ENCODE data around the gene MYO10. TPM values are rescaled to one million over a fixed set of nuclear protein-coding genes. Genes with fewer than 3 reads are reported as not detected.
A peak's percentile ranks its signal among the peaks of the same experiment; 100 is the strongest.
"Not testable (repeated sequence)": the region's sequence is repeated elsewhere in the genome, so short reads cannot be mapped to it uniquely, and the experiment has no call there.

The MYO10 gene
- polyA plus RNA-seq, 4 donors, result 28.8 to 46.4 (median 40.1) TPM

DNA sequence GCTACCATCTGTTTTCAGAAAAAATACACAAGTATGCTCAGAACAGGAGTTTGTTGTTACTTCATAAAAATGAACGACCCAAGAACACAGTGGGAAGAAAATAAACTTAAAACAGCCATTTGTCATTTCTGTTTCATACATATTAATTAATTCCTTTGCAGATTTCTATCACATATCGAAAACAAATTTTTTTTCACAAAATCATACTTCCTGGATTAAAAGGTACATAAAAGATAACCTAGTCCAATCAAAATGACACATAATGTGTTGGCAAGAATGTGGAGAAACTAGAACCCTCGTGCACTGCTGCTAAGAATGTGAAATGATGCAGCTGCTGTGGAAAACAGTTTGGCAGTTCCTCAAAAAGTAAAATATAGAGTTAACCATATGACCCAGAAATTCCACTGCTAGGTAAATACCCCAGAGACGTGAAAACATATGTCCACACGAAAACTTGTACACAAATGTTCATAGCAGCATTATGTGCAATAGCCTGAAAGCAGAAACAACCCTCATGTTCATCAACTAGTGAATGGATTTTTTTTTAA lies 46.0 kb downstream of the MYO10 start:
- peak in 2 of 4 donors; percentile 41 to 50 for DNase-seq (ENCODE audit: low read depth in 4 of 4, low spot score in 3 of 4)

DNA sequence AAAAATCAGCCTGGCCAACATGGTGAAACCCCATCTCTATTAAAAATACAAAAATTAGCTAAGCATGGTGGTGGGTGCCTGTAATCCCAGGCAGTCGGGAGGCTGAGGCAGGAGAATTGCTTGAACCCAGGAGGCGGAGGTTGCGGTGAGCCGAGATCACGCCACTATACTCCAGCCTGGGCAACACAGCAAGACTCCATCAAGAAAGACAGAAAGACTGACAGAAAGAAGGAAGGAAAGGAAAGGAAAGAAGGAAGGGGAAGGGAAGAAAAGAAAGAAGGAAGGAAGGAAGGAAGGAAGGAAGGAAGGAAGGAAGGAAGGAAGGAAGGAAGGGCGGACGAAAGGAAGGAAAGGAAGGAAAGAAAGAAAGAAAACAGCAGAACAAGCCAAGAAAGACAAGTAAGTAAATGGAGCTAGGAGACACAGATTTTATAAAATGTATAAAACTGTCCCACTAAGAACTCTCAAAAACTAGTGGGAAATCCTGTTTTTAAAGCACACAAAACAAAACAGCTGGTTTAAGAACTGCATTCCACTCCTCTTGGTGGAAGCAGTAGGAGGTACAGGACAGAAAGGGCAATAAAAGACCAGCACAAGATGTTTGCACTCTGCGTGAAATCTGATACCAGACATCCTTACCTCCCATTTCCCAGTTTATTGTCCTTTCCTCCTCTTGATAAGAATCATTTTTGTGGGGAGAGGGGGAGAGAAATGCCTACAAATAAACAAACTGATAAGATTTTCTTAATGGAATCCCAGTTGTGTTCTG lies 46.7 kb downstream of the MYO10 start:
- DNase-seq (ENCODE audit: low read depth in 4 of 4, low spot score in 3 of 4), result peak; percentile 56 to 67 (median 60)

DNA sequence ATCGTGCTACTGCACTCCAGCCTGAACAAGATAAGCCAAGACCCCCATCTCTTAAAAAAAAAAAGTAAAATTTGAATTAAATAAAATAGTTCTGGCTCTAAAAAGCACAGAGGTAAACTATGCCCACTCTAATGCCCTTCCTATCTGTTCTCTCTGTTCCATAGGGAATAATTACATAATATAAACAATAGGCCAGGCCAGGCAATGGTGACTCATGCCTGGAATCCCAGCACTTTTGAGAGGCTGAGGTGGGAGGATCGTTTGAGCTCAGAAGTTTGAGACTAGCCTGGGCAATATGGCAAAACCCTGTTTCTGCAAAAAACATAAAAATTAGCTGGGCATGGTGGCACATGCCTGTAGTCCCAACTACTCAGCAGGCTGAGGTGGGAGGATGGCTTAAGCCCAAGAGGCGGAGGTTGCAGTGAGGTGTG lies 47.4 kb downstream of the MYO10 start:
- no peak for DNase-seq (ENCODE audit: low read depth in 4 of 4, low spot score in 3 of 4)

DNA sequence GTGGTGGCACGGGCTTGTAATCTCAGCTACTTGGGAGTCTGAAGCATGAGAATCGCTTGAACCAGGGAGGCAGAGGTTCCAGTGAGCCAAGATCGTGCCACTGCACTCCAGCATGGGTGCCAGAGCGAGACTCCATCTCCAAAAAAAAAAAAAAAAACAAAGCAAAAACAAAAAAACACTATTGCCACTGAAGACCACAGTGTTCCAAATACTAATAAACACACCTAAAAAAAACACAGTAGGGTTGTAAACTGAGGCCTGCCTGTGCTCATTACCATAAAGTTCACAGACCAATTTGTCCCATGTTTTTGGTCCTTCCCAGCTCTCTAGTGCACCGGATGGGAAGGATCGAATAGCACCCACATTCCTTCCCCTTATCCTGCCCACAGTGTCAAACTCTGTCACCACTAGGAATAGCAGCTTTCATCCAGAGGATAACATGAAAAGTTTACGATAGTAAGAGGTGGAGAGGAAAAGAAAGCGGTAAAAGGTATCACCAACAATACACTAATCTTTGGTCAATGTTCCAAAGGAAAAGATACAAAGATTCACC lies 49.2 kb downstream of the MYO10 start:
- no peak for DNase-seq (ENCODE audit: low read depth in 4 of 4, low spot score in 3 of 4)

DNA sequence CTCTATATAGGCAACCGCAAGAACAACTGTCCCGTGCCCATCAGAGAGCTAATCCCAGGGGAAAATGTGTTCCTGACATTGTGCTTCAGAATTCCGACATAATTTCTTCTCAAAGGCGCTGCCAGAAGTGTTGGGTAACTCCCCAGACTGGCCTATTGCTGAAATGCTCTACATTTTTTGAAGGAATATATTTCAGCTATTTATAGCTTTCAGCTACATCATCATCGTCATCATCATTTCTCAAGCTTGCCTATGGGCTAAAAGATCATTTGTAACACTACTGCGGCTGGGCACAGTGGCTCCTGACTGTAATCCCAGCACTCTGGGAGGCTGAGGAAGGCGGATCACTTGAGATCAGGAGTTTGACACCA lies 49.7 kb downstream of the MYO10 start:
- no peak for DNase-seq (ENCODE audit: low read depth in 4 of 4, low spot score in 3 of 4)

DNA sequence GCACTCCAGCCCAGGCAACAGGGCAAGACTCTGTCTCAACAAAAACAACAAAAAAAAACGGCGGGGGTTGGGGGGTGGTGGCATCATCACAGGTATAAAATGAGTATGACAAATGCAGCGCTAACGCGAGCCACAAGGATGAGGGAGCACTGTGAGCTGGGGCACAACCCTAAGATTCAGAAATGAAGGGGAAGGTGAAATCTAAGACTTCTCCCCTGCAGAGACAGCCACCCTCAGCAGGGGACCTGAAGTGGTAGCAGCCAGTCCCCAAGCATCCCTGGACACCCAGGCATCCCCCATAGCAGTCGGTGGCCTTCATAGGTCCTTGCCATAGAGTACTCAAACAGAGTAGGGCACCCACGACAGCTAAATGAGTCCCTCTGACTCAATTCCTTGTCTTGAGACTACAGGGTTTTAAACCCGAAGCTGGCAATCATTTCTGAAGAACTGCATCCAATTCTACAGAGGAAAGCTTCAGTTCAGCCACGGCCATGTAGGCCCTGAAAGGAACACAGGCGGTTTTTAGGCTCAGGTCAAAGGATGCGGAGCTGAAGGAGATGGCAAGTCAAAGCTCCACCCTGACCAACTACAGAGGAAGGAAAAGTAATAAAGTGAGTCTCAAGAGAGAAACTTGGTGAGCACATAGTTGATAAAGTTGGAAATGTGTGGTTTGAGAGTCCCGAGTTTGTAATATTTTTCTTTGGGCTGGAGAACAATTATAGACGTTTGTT lies 50.3 kb downstream of the MYO10 start:
- DNase-seq (ENCODE audit: low read depth in 4 of 4, low spot score in 3 of 4), result no peak

DNA sequence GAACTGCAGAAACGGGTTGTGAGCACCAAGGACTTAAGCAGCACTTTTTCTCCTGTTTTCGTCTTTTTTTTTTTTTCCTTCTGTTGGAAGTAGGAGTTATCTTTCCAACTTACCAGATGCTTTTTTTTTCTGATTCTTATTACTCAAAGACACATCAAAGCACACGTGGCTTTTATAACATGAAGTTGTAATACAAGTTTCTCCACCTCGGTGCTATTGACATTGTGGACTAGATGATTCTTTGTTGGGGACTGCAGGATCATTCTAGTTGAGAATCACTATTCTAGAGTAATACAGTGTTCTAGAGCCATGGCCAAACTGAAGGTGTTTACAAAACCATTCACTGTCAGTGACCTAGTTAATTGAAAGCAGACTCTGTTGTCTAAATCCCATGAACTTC lies 51.5 kb downstream of the MYO10 start:
- DNase-seq (ENCODE audit: low read depth in 4 of 4, low spot score in 3 of 4), result no peak

DNA sequence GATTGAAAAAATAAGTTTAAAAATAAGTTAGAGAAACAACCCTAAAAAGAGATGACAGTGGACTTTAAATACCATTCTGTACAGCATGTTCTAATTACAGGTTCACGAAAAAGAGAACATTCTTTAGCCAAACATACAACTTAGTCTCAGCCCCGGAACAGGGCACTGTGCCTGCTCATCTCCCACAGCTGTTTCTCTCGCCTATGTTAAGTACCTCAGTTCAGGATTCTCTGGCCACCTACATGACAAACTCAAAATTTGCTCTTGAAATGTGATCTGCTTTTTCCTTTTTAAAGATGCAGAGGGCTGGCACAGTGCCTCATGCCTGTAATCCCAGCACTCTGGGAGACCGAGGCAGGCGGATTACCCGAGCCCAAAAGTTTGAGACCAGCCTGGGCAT lies 52.3 kb downstream of the MYO10 start:
- no peak for DNase-seq (ENCODE audit: low read depth in 4 of 4, low spot score in 3 of 4)

DNA sequence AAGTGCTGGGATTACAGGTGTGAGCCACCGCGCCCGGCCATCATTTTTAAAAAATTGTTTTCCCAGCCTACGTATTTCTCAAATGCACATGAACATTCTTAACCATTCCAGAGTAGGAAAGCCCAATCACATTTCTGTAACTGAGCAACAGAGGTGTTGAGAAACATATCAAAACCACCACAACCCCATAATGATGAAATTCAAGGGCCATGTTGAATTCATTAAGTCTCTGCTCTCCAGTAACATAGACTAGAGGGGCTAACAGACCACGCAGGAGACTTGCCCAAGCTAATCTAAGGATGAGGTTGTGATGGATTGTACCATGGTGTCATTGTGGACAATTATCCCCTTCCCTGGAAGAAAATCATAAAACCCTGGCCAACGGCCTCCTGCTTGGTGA lies 52.9 kb downstream of the MYO10 start:
- DNase-seq (ENCODE audit: low read depth in 4 of 4, low spot score in 3 of 4), result no peak

DNA sequence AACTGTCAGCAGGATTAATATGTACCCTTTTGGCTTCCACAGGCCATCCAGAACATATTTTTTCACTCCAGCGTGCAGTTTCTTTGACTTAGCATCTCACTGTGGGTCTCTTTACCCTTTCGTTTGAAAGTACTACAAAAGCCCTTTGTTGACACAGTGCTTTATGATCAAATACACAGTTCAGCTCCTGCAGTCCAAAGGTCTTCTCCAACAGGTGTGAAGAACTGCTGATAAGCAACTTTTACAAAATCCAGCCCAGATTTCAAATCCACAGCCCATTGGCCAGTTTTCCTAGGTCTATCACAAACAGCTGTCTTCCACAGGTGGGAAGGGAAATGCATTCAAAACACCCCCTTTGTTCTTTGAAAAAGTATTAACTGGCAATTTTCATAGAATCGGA lies 54.8 kb downstream of the MYO10 start:
- DNase-seq (ENCODE audit: low read depth in 4 of 4, low spot score in 3 of 4), result no peak

DNA sequence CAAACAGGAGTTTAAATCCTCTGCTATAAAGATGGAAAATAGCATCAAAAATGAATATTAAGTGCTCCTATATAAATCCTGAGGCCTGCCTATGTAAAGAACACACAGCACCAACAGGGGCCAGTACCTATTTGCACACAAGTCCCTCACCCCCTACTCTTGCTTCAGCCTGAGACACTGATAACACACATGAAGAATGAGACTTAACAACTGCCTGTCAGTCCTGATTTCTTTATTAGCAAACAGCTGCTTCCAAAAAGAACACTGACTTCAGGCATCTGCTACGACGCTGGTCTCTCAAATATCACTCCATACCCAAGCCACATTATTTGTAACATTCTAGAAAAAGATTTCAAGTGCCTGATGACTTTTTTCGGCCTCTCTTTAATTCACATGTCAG lies 55.5 kb downstream of the MYO10 start:
- DNase-seq (ENCODE audit: low read depth in 4 of 4, low spot score in 3 of 4), result no peak

DNA sequence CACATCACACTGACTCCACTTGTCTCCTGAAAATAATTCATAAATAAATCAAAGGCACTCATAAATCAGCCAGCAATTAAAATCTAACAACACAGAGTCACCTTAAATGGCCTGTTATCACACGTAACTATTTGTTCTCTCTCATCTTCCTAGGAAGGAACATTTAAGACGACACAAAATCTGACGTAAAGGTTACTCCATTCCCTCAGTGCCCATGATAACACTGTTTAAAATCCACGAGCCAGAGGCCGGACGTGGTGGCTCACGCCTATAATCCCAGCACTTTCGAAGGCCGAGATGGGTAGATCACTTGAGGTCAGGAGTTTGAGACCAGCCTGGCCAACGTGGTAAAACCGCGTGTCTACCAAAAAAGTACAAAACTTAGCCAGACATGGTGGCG lies 56.4 kb downstream of the MYO10 start:
- DNase-seq (ENCODE audit: low read depth in 4 of 4, low spot score in 3 of 4), result no peak

DNA sequence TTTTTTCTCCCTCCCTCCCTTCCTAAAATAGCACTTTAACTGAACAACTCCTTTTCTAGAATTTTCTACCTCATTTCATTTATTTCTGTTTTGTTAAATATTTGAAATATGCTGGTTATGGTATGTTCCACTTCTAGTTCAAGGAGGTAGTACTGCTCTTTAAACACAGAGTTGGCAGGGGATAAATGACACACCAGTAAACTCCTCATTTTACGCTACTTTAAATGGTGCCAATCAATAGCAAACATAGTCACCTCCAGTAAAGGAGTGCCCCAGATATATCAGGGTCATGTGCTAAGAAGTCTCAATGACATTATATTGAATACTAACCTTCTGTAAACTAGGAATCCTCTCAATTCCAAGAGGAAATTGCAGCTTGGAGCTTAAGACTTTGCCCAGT lies 56.9 kb downstream of the MYO10 start:
- DNase-seq (ENCODE audit: low read depth in 4 of 4, low spot score in 3 of 4), result no peak

DNA sequence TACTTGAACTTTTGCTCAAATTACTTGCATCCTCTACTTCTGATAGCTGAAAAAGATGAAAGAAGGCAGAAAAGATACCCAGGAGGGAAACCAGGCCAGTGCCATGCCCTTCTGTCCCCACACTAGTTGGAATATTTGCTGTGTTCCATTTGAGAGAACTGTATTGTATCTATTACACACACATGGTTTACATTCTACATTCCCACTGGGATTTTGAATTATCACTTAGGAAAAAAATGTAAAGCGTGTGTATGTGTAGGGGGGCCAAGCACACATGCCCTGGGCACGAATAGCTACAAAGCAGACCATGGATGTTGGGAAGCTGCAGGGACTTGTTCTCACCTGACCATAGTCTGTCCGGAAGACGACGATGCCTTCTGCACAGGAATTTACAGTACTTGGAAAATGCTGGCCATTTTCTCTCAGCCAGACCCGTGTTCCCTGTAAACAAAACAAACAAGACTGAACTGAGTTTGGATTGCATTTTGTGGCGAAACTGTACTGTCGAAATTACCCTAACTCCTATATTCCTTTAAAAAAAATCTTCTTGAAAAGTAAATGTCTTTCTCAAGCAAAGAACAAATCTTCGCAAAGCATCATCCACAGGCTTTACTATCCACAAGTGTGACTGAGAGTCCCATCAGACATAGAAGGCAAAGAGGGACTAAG lies 58.7 kb downstream of the MYO10 start:
- DNase-seq (ENCODE audit: low read depth in 4 of 4, low spot score in 3 of 4), result no peak

DNA sequence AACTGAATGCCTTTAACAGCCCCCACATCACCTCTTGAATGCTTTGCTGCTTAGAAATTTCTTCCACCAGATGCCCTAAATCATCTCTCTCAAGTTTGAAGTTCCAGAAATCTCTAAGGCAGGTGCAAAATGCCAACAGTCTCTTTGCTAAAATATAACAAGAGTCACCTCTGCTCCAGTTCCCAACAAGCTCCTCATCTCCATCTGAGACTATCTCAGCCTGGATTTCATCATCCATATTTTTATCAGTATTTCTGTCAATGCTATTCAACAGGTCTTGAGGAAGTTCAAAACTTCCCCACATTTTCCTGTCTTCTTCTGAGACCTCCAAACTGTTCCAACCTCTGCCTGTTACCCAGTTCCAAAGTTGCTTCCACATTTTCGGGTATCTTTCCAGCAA lies 61.7 kb downstream of the MYO10 start:
- DNase-seq (ENCODE audit: low read depth in 4 of 4, low spot score in 3 of 4), result not testable (repeated sequence)

DNA sequence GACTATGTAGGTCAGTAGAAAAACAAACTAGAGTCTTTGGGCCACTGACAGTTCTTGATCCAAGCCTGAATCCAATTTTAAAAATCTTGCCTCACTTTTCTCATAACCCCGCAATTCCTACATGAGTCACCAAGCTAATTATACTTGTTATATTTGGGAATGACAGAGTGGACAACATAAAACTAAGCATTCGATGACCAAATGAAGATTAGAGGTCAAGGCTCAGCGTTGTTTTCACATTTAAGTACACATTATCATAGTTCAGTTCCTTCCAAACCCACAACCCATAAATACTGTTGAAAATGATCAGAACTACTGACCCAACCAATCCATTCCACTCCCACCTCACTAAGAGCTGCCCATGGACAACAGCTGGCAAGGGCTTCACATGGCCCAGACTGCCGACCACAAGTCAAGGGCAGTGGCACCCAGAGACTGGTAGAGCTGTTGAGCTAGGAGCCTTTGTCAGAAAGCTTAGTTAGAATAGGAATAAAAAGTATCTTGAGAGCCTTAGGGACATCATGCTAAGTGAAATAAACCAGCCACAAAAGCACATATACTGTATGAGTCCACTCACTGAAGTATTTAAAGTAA lies 64.2 kb downstream of the MYO10 start:
- DNase-seq (ENCODE audit: low read depth in 4 of 4, low spot score in 3 of 4), result no peak

DNA sequence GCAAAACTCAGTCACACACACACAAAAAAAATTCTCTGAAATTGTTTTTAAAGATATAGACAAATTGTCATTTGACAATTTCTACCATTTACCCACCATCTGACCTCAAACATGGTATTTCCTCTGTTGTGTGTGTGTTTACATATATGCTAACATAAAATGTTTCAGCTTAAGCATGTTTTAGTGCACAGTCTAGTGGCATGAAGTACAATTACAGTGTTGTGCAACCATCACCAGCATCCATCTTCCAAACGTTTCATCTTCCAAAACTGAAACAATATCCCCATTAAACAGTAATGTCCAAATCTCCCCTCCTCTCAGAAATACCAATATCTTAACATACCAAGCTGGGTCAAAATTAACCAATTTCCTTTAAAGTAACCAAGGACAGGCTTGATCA lies 65.2 kb downstream of the MYO10 start:
- no peak for DNase-seq (ENCODE audit: low read depth in 4 of 4, low spot score in 3 of 4)

DNA sequence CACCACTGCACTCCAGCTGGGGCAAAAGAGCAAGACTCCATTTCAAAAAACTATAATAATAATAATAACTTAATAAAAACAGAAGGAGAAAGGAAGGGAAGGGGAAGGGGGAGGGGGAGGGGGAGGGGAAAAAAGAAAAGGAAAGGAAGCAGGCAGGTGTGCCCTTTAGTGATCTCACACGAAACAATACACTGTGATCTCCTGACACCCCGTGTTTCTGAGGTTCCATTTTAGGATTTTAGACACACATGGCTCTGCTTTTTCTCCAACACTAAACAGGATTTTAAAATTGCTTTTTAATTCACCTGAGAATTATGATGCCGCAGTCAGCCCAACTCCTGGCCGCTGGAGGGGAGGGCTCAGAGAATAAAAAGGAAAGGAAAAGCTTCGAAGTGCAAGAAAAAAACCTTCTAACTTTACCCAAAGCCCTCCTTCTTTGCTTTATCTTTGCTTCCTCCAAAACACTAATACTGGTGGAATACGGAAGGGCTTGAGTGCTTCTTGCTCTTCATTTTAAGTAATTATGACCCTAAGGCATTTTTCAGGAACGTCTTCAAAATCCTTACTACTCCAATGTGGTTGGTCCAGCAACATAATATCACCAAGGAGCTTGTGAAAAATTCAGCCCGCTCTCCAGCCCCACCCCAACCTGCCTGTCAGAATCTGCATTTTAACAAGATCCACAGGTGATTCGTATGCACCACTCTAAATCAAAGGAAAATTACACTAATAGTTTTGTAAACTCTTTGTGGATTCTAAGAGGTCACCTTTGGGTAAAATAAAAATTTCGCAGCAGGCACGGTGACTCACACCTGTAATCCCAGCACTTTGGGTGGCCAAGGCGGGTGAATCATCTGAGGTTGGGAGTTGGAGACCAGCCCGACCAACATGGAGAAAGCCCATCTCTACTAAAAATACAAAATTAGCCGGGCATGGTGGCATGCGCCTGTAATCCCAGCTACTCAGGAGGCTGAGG lies 66.0 kb downstream of the MYO10 start:
- DNase-seq (ENCODE audit: low read depth in 4 of 4, low spot score in 3 of 4), result no peak

DNA sequence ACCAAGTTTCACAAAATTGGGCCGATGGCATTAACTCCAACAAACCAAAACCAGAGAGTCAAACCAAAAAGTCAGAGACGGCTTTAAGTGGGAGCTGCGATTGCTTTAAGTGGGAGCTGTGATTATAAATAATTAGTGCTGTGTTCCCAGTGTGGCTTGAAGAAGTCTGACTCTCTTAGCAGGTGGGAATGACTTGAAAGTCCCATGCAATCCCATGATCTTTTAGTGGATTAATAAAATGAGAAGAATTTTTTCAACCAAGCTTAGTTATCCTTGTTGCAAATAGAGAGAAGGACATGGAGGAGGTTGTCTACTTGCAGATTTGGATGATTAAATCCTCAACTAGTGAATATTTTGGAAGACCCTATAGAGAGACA lies 68.5 kb downstream of the MYO10 start:
- no peak for DNase-seq (ENCODE audit: low read depth in 4 of 4, low spot score in 3 of 4)

Measured in left renal pelvis (tissue), 4 donors.